GM21786 (cell line): ENCODE data around the gene MUC6.

Experiments
- ATAC-seq: cut with Tn5 transposase; IDR thresholded peaks from one replicate; pipeline ENCODE4 v1.9.1; 2021; ENCODE audit not compliant: unreplicated experiment

Gene MUC6

DNA sequence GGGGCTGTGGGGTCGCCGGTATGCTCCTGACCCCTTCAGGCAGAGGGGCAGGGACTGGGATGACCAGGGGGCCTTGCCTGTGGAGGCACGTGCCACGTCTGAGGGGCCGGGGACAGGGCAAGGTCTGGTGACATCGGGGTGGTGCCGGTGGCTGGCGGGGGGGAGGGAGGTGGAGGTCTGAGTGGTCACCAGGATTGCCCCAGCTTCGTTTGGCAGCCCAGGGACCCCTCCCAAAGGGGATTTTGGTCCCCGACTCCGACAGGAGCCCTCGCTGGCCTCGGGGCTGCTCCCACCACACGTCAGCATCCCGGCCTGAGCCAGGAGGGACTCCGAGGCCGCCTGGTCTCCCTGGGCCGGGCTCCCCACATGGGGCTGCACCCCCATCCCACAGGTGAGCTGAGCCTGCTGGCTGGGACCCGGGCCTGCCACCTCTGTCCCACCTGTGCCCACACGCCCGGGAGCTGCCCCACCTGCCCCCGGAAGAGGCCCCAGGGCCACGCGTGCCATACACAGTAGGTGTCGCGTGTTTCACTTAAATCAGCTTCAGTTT is 1.1 kb upstream of the MUC6 start:
- no peak for ATAC-seq

DNA sequence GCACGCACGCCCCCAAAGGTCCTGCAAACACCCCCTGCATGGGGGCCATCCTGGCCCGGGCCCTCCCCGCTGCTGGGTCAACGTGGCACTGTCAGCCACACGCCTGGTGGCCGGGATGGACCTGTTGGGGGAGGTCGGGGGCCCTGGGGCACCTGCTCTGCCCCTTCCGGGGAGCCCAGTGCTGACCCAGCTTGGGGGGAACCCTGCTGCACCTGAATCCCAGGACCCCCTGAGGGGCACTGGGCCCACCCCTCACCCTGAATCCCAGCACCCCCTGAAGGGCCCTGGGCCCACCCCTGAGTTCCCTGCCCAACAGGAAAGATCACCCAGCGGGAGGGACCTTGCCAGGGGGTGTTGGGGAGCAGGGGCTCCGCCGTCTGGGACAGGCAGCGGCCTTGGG is 413 bp upstream of the MUC6 start:
- no peak for ATAC-seq

GRCh38 chr11:1035577-1036283 is 788 bp downstream of the MUC6 start:
- no peak for ATAC-seq

- ATAC-seq: no peak
Measured at GRCh38 chr11:1034456-1035295, 1.8 kb downstream of the MUC6 start.

DNA sequence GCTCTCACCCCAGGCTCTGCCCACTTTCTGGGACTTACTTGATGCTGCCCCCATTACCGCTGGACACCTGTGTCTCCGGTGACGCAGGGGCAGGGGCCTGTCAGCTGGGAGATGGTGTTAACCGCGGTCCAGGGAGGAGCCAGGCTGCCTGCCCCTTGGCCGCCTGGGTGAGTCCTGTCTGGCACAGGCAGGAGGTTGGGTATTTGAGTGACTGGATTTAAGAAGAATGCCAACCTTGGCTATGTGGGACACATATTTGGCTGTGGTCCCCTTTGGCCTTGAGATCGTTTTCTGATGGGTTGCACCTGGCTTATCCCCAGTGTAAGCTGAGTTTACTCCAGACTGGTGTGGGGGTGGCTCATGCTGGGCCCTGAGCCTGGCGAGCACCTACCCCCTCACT is 2.5 kb downstream of the MUC6 start:
- ATAC-seq: no peak

DNA sequence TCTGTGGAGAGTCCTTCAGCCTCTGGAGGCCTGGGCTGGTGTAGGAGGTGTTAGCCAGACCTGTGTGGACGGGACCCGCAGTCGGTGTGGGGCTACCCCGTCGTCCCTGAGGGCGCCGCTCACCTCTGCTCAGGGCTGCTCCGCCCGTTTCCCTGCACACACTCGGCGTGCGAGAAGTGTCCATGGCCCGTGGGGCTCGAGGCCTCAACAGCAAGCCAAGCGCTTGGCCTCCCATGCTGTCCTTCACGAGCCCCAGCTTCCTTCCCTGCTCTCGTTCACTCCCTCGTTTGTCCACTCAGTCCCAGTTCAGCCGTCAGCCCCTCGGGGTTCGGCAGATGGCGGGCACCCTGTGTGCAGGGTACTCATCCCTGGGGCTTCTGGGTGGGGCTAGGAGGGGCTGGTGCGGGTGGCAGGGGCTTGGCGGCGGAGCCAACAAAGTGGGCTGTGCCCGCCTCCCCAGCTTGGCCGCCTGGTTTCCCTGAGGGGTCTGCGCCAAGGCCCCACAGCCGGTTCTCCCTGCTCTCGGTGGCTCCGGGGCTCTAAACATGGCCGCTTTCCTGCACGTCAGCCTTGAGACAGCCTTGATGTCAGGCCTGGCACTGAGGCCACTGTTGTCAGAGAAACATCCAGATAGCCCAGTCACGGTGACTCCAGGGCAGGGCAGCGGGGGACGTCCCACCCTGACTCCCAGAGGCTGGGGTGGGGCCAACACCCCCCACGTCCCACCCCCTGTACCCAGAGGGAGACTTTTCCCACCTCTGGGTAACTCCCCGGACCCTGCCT is 3.3 kb downstream of the MUC6 start:
- ATAC-seq: no peak

- no peak for ATAC-seq
Measured at GRCh38 chr11:1032310-1032891, 4.1 kb downstream of the MUC6 start.

- no peak for ATAC-seq
Measured at GRCh38 chr11:1031121-1031899, 5.2 kb downstream of the MUC6 start.

DNA sequence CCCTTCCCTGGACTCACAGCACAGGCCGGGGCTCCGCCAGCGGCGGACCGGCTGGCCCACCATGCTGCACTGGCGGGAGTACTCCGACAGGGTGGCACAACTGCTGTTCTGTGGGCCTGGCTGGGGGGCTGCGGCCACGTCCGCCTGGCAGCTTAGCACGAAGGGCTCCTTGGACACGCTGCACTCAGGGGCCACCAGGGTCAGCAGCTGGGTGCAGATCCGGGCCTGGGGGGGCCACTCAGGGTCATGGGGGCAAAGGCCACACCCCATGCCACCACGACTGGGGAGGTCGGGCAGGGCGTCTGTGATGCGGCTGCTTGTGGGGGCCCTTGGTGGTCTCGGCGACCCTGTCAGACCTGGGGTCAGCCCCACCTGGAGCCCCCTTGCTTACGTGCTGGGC is 6.0 kb downstream of the MUC6 start:
- no peak for ATAC-seq

GRCh38 chr11:1030086-1030485 is 6.4 kb downstream of the MUC6 start:
- ATAC-seq: no peak

DNA sequence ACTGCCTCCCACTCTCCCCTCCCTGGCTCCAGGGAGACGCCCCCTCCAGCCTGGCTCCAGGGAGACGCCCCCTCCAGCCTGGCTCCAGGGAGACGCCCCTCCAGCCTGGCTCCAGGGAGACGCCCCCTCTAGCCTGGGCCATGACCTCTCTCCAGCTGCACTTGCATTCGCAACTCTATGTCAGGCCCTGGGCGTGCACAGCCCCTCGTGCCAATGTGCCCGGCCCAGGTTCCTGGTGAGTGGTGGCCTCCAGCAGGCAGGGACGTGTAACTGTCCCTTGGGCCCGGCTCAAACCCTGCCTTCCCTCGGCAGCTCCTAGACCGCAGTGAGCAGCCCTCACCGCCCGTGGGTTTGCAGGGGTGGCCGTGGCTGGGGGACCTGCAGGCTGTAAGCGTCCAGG is 6.9 kb downstream of the MUC6 start:
- no peak for ATAC-seq

DNA sequence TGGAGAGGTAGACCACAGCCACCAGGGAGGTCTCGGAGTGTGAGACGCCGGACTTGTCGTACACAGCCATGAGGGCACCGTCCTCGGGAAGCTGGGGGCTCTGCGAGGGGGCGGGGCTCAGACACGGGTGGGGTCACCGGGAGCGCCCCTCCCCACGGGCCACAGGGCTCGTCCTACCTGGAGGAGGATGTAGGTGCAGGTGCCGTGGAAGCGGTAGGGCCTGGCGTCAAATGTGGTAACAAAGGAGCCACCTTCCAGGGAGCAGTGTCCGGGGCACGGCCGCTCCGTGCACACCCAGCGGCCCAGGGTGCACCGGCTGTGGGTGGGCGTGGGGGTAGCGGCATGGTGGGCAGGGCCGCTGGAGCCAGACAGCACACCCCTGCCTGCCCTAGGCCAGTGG is 7.5 kb downstream of the MUC6 start:
- no peak for ATAC-seq

DNA sequence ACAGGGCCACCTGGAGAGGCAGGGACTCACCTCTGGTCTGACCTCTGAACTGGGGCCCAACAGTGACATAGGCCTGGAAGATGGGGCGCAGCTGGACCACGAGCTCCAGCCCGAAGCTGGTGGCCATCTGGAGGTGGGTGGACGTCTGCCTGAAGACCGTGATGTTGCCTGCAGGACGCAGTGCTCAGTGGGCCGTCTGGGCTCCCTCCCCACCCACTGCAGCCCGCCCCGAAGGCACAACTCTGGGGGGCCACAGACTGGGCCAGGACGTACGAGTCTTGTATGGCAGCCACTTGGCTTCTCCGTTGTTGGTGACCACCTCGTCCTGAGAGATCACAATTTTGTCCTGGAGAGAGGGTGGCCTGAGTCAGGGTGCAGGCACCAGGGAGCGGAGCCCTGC is 7.9 kb downstream of the MUC6 start:
- ATAC-seq: no peak

DNA sequence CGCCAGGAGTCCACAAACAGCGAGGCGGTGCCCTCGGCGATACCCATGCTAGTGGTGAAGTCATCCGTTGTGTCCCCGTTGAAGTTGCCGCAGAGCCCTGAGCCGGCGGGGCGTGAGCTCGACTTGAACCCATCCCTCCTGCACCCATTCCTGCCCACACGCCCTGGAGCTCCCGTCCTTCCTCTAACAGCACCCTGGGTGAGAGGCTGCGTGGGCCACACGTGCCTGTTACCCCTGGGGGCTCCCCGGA is 8.3 kb downstream of the MUC6 start:
- no peak for ATAC-seq

DNA sequence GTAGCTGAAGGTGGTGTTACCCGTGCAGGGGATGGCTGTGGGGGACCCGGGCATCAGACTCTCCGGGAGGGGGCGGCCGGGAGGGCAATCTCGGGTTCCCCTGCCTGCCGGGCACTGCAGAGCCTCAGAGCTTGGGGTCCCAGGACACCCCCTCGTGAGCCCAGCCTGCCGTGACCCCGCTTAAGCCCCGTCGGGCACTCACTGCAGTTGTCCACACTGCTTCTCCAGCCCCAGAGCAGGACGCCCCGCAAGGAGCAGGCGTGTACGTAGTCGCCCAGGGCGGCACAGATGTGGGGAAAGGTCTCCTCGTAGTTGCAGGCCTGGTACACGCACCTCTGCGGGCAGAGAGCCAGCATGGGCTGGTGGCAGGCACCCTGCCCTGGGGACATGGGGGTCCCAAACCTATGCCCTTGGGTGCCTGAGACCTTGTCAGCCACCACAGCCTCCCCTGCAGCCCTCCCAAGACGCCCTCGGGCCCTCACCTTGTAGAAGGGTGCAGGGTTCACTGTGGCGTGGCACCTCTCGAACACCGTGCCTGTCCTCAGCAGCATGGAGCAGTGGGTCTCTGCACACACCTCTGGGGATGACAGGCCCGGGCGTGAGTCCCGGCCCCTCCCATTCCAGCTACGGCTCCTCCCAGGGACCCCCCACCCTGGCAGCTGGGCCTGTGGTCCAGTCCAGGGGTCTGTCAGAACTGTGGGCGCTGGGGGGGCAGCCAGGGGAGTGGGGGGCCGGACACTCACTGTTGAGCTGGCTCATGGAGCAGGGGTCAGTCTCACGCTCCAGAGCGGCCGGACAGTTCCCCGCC is 8.8 kb downstream of the MUC6 start:
- ATAC-seq: no peak

DNA sequence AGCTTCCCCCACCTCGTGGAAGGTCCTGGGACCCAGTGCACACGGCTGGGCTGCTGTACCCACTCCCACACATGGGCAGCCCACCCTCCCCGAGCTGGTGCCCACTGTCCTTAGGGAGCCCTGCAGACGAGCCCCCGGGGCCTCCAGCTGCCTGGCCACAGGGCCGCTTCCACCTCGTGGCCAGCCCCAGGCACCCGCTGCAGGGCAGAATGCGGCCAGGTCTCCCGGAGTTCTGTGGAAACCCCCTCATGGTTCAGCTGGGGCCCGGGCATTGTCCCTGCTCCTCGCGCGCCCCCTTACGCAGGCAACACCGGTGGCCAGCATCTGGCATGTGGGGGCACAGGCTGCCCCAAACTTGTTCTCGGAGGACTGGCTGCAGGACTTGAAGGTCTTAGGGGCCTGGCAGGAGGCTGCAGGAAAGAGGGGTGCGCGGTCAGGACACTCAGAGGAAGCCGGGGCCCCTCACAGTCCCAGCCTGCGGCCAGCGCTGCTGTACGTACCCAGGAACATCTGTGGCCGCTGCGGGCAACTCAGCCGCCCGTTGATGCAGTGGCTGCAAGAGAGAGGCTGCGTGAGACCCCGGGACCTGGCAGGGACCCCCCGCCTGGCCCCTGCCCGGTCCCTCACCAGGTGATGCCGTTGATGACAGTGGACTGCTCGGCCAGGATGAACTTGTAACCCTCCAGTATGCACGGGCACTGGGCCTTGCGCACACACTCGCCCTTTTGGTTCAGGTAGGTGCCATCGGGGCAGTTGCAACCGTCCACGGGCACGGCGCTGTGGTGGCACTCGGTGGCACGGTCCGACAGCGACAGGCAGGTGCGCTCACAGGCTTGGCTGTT is 9.7 kb downstream of the MUC6 start:
- ATAC-seq: no peak

GRCh38 chr11:1026163-1026450 is 10.4 kb downstream of the MUC6 start:
- no peak for ATAC-seq

DNA sequence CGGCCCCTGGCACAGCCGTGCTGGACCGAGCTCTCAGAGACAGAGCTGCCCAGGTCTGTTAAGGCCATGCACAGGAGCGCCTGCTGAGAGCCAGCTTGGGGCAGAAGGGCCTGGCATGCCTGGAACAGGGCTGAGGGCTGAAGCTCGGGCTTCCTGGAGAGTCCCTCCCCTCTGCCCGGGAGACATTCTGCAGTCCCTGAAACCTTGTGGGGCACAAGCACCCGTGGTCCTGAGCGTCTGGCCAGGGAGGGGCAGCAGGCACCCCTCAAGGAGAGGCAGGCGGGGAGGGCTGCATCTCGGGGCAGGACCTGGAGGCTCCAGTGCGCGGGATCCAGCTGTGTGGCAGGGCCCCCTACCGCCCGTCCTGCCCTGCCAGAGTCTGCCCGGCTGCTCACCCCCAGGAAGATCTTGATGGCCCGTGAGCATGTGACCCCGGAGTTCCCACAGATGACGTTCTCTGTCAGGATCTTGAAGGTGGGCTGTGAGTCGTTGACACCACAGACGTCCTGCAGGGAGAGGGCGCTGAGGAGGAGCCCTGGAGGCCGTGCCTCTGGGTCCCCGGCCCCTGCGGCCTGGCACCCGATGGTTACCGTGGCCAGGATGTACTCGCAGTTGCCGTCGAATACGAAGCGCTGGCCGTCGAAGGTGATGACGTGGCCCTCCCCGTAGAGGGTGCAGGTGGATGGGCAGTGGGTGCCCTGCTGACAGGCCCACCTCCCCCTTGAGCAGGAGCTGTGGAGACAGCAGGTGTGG is 10.9 kb downstream of the MUC6 start:
- ATAC-seq: no peak
